GM03348 (cell line): ENCODE results near the gene STEAP1.
"Not testable (repeated sequence)": the region's sequence is repeated elsewhere in the genome, so short reads cannot be mapped to it uniquely, and the experiment has no call there.

Source experiments
- DNase-seq: peaks from one replicate; pipeline ENCODE4 v3.0.0; 2012; ENCODE audit warnings: low spot score

STEAP1 gene

GRCh38 chr7:90153943-90154771 lies at the start of gene STEAP1:
STEAP1 (plus strand) TSS chr7:90154469; CDS start chr7:90159789, 5,320 bp downstream.
- peak; percentile 88 for DNase-seq

DNA sequence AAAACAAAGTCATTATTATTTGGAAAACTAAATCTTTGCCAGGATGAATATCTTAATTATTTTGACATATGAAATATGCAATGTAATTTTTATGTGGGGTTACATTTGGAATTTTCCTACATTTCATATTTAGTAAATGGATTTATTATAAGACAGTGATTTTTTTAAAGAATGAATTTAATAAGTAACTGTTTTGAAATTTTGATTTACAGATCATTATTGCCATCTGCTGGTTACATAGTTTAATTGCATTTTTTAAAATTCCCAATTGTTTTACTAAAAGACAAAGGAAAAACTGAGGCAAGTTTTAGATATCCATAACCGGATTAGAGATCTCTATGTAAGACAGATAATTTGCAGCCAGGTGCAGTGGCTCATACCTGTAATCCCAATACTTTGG lies 39.3 kb upstream of the STEAP1 start:
- DNase-seq: not testable (repeated sequence)

DNA sequence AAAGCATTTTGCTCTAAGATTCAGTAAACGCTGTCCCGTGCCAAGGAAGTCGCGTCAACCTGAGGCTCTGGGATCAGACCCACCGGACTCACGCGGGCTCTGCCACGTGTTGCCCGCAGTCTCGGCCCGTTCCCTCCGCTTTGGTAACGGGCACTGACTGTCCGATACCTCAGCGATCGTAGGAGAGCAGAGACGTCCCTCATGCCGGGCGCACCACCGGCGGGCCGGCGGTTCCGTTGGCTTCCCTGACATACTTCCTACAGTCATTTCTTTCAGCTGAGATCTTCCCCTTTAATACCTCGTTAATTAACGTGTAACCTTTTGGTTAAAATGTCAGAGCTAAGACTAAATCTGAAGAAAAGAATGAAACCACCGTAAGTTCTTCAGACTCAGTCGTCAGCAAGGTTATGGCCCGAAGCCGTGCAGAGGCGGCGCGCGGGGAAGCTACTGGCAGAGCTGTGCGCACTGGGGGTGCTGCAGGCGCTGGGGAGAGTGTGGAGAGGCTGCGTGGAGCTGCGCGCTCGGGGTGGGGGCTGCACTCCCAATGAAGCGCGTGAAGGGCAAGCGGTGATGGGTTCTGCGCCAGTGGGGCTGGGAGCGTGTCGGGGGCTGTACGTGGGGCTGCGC lies 35.6 kb upstream of the STEAP1 start:
- peak; percentile 6 for DNase-seq

GRCh38 chr7:90119178-90119971 lies 34.9 kb upstream of the STEAP1 start:
- DNase-seq: peak; percentile 18

DNA sequence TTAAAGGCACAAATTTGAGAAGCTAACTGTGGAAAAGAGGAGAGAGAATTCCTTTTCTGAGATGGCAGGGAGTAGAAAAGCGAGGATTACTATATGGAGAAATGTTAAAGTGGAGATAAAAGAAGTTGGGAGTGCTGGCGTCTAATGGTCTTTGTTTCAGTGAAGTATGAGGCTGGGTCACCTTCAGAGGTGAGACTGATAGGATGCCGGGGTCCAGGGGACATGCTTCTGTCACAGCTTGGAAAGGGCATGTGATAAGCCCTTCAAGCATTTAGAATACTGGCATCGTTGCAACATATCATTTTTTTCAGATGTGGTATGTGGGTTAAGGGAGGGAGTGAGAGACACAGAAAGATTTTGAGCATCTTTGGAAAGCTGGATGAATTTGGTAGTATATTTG lies 34.1 kb upstream of the STEAP1 start:
- DNase-seq: not testable (repeated sequence)

DNA sequence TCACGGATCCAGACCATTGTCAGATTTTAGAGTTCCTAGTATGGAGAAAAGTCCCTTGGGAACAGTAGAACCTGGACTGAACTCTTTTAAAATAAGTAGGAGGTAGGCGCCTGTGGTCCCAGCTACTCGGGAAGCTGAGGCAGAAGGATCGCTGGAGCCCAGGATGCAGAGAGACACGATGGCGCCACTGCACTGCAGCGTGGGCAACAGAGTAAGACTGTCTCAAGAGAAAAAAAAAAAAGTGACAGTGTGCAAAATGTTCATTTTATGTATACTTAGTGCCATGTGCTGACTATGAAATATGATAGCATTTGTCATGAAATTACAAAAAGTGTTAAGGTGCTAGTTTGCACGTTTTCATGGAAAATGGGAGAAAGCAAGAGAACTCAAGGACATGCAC lies 22.5 kb upstream of the STEAP1 start:
- not testable (repeated sequence) for DNase-seq

DNA sequence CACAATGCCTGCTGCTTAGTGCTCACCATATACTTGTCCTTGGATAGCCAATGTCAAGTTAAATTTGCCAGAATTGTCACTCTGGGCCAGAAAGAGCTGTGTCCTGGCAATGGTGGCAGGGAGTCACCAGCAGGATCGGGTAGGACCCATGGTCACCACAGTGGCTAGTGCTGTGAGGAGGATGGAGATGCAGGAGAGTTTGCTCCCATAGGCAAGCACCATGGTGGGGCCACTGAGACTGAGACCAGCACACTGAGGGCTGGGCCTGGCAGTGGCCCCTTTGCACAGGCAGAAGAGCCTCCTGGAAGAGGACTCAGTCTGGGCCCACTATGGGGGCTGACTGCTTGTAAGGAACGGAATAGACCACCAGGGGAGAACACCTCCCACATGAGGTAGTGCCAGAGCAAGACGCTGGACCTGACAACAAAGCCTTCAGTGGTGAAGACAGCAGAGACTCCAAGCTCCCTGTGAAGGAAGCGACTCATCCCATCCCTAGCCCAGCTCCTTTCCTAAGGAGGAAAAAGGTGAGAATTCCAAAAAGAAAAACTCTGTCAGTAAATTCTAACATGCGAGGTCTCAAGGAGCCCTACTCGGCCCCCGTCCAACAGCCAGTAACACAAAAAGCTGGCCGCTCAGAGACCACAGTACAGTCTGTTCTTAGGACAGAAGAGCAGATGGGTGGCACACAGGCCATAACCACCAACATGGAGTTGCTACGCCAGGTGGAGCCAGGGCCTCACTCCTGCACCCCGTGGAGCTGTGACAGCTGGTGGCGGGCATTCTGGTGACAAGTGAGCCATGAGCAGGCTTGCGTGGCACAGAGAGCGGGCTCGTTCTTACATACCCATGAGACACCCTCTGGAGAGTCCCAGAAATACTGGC lies 6.9 kb upstream of the STEAP1 start:
- DNase-seq: not testable (repeated sequence)

DNA sequence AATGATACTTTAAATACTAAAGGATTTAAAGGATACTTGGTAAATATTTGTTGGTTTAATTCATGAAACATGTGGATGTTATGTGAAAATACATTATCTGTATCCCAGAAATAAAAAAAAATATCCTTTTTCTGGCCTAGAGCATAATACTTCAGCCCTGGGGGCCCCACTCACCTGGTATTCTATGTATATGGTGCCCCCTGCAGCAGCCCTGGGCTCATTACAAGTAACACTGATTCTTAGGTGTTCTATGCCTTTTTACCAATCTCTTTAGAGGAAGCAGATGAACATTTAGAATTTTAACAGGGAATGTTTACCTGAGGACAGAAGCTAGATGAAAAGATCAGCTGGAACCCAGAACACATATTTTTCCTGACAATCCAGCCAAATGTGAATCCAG lies 4.8 kb upstream of the STEAP1 start:
- DNase-seq: not testable (repeated sequence)

- DNase-seq: not testable (repeated sequence)
These were observed 2.4 kb upstream of the STEAP1 start for GRCh38 chr7:90151884-90152283.

- peak; percentile 57 for DNase-seq
These were observed 1.5 kb upstream of the STEAP1 start for GRCh38 chr7:90152642-90153253.

GRCh38 chr7:90155206-90155605 lies 937 bp downstream of the STEAP1 start:
- DNase-seq: peak; percentile 2

DNA sequence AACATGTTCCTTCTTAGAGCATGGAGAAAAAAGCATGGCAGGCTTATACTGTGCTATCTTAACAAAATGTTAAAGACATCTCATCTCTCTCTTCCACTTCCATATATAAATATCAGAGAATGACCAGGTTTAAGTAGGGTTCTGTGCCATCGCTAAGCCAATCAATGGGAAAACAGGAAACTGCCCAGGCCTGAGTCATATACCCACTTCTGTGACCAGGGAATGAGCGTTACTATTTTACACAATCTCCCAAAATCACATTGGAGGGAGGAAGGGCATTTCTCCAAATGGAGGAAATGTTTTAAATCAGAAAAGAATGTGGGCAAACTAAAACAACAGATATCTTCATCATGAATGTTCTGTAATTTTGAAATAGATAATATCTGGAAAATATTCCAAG lies 3.1 kb downstream of the STEAP1 start:
- peak; percentile 58 for DNase-seq

GRCh38 chr7:90157761-90158350 lies 3.6 kb downstream of the STEAP1 start:
- not testable (repeated sequence) for DNase-seq

- no peak for DNase-seq
These were observed 9.3 kb downstream of the STEAP1 start for GRCh38 chr7:90163534-90163933.

DNA sequence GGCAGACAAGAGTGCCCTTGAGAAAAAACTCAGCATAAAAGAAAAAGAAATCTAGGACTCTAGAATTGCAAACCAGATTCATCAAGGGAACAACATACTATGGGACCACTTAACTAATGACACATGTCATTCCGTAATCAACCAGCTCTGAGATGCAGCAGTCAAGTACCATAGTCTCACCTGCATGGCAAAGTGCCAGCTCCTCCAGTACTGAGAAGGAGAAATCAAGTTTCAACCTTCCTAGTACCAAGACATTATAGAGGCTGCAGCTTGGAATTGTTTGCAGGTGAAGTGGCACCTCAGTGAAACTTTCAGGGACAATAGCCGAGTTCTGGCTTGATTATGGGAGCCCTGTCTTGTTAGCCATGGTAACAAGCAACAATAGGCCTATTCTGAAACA lies 11.5 kb downstream of the STEAP1 start:
- DNase-seq: no peak

DNA sequence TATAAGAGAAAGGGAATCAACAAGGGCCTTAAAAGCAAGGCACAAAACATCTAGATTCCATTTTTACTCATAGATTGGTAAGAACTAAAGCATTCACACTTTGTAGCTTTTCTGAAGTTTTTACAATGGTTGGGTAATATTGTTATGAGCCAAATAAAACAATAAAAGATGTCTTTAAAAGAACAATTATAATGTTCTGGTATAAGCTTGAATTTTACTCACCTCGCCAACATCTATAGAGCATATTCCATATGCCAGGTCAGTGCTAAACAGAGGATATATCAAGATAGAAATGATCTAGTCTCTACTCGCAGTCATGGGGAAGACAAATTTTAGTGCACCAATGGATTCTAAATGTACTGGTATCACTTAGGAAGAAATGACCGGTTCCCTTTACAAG lies 11.9 kb downstream of the STEAP1 start:
- no peak for DNase-seq

DNA sequence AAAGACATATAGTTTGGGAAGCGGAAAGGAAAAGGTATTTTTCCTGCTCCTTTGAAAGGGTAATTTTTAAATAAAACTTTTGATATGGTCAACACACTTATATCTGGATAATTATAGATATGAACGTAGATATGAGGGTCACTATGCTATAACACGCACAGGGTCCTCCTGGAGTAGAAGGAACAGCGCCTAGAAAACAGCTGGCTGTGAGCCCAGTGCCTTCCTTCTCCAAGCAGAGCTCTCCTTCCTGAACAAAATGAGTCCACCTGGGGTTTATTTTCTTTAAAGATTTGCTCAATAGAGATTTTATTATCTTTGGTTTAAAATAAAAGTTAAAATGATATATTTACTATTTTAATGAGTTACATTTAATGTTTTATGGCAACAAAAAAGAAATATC lies 13.1 kb downstream of the STEAP1 start:
- no peak for DNase-seq

GRCh38 chr7:90169891-90170290 lies 15.6 kb downstream of the STEAP1 start:
- no peak for DNase-seq

GRCh38 chr7:90172121-90172520 lies 17.9 kb downstream of the STEAP1 start:
- DNase-seq: no peak

- no peak for DNase-seq
These were observed 18.4 kb downstream of the STEAP1 start for GRCh38 chr7:90172624-90173023.
